HS-27A (cell line): Measurements from ENCODE around the gene CCDC116.
"Not testable (repeated sequence)": the region's sequence is repeated elsewhere in the genome, so short reads cannot be mapped to it uniquely, and the experiment has no call there.

Source experiments
- DNase-seq: peaks from one replicate; pipeline ENCODE4 v3.0.0-alpha.2; 2012; ENCODE audit warnings: low read depth, missing footprints

Gene CCDC116

GRCh38 chr22:21632237-21632895 is at the start of gene CCDC116:
TSS of gene CCDC116 (plus strand) at chr22:21632760. CDS start at chr22:21633182, 422 bp downstream.
- no peak for DNase-seq

GRCh38 chr22:21582801-21583740 is 49.5 kb upstream of the CCDC116 start:
- DNase-seq, result no peak

DNA sequence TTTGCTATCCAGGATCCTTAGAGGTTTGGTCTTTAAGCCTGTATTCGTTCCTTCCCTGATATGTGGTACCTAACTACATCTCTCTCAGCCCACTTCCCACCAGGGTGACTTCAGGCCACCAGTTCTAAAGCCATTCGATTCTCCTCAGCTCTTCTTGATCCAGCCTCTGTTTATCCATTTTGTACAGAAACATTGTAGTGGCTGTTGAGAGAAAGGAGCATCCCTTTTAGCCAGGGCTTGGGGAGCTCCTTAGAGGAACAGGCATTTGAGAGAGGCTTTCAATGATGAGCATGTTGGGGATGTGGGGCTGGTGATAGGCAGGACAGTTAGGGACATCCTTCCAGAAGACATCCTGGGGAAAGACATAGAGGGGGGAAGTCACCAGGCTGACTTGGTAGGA is 47.2 kb upstream of the CCDC116 start:
- DNase-seq, result no peak

DNA sequence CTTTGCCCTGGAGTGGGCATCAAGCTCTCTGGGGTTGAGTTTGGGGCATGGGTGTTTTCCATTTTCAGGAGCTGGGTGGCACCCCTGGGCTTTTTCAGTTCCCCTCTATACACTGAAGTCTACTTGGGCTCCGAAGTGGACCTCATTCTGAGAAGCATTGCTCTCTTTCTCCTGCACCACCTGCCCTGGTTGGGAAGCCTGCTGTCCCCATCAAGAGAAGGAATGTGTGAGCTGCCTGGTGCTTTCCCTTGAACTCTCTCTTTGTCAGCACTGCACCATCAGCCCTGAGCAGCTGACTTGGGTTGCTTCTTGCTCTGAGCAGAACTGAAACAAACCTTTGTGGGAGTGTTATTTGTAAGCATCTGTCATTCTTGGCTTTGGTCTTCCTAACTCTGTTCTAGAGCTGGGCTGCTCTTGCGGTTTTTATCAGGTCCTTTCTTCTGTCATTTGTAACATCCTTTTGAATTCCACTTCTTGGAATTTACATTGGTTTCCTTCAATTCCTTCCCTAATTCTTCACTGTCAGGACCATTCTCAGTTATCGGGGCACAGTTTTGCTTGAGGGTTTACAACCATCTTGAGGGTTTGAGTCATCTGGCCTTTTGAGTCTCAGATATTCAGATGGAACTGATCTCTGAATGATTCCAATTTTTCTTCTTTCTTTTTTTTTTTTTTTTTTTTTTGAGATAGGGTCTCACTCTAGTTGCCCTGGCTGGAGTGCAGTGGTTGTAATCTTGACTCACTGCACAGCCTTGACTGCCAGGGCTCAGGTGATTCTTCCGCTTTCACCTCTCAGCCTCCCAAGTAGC is 44.6 kb upstream of the CCDC116 start:
- DNase-seq, result no peak

DNA sequence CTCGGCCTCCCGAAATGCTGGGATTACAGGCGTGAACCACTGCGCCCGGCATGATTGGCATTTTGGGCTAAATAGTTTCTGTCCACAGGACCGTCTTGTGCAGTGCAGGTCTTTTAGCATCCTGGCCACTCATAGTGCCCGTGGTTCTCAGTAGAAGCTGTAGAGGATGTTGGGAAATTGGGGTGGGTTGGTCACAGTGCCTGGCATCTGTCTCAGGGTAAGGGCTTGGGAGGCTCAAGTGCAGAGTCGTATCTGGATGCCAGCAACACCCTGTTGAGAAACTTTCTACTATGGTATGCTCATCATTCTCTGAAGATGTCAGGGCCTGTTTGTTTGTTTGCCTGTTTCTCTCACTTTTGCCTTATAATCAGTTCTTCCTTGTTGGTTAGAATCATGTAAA is 43.2 kb upstream of the CCDC116 start:
- no peak for DNase-seq

GRCh38 chr22:21590809-21591641 is 41.5 kb upstream of the CCDC116 start:
- no peak for DNase-seq

GRCh38 chr22:21591695-21592094 is 40.9 kb upstream of the CCDC116 start:
- no peak for DNase-seq

DNA sequence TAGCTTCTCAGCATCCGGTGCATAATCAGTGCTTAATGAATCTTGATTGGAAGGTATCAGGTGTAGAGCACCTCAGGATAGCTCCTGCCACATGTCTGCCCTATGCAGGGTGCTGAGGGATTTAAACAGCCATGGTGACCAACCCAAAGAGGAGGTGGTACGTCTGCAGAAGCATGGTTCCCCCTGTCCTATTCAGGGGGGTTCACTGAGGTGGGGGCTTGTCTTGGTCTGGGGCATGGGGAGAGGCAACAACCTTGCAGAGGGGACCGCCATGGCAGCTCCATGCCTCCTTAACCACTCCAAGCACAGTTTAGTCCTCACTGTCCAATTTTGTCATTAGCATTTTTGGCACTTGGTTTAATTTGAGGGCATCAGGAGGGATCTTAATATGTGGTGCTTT is 40.1 kb upstream of the CCDC116 start:
- no peak for DNase-seq

DNA sequence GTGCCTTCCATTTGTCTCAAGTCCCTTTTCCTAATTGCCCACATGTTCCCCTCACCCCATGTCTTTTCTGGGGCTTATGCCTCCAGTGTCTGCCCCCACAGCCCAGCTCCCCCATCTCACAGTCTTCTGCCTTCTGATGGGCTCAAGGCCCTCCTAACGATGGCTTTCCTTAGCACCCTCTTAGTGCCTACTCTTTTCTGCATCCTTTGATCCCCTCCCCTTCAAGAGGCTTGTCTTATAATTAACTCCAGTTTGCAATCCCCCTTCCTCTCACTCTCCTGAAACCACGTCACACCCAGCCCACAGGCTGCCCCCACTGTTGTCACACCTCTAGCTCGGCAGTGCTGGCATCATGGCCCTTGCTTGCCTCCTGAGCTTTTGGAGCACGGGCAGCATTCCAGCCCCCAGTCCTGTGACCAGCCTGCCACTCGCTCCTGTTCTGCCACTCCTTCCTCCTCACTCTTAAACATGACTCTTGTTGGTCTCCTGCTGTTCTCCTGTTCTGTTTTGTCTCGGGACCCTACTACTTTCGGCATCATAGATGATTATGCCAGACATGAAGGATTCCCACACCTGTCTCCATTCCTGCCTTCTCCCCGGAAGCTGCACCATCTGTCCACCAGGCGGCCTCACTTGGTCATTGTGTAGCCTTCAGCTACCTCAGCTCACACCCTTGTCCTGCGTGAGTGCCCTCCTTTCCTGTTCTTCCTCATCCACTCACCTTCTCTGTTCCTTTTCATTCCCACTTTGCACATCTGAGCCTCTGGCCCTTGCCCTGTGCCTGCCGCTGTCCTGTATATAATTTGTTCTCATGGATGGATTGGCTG is 38.9 kb upstream of the CCDC116 start:
- DNase-seq, result no peak

- no peak for DNase-seq
These were observed 37.6 kb upstream of the CCDC116 start for GRCh38 chr22:21594865-21595452.

DNA sequence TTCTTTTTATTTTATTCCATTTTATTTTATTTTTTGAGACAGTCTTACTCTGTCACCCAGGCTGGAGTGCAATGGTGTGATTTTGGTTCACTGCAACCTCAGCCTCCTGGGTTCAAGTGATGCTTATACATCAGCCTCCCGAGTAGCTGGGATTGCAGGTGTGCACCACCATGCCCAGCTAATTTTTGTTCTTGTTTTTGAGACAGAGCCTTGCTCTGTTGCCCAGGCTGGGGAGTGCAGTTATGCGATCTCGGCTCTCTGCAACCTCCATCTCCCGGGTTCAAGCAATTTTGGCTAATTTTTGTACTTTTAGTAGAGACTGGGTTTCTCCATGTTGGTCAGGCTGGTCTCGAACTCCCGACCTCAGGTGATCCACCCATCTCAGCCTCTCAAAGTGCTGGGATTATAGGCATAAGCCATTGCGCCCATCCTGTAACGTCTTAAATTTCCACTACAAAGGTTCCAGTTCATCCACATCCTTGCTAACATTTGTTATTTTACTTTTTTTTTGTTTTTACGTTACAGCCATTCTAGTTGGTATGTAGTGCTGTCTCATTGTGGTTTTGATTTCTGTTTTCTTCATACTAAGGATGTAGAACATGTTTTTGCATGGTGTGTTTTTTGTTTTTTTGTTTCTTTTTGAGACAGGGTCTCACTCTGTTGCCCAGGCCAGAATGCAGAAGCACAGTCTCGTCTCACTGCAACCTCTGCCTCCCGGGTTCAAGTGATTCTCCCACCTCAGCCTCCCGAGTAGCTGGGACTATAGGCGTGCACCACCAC is 36.0 kb upstream of the CCDC116 start:
- not testable (repeated sequence) for DNase-seq

- no peak for DNase-seq
These were observed 34.3 kb upstream of the CCDC116 start for GRCh38 chr22:21598302-21598701.

GRCh38 chr22:21599053-21599893 is 33.3 kb upstream of the CCDC116 start:
- no peak for DNase-seq

- no peak for DNase-seq
These were observed 30.0 kb upstream of the CCDC116 start for GRCh38 chr22:21602579-21602978.

DNA sequence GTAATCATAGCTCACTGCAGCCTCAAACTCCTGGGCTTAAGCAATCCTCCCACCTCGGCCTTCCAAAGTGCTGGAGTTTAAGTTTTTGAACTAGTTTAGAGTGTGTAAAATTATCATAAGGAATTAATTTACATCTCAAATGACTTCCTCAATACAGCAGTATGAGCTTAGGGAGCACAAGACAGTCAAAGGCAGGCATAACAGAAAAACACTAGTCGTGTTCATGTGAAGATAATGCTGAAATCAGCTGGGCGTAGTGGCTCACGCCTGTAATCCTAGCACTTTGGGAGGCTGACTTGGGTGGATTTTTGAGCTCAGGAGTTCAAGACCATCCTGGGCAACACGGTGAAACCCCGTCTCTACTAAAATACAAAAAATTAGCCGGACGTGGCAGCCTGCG is 28.6 kb upstream of the CCDC116 start:
- DNase-seq, result no peak

DNA sequence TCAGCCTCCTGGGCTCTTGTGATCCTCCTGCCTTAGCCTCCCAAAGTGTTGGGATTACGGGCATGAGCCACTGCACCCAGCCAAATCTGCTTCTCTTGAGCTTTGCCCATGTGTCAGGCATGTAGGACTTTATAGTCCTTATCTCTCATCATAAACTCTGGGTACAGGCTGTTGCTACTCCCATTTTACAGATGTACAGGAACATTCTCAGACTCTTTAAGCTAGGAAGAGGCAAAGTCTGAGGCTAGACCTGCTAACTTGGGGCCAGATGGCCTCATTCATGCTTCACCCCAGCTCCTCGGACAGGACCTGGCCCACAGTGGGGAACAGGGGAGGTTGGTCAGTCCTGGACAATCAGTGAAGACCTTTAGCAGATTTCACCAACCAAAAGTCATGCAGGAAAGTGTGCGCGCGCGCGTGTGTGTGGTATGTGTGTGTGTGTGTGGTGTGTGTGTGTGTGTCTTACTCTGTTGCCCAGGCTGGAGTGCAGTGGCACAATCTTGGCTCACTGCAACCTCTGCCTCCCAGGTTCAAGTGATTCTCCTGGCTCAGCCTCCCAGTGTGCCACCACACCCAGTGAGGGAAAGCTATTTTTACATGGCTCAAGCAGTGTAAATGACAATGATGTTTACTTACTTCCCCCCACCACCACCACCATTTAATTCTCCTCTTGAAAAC is 26.5 kb upstream of the CCDC116 start:
- no peak for DNase-seq

DNA sequence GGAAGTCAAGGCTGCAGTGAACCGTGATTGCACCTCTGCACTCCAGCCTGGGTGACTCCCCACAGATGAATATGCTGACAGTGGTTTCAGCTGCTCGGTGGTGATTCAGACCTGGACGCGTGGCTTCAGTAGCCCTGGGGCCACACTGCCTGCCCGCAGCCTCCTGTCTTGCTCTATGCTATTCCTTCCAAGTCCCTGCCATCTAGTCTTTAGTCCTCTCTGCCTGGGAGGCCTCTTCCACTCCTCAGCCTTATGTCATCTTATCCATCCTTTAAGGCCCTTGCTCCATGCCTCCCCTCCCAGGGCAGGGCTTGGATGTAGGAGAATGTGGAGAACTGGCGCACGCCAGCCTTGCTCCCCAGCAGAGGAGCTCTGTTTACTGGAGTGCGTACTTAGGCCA is 25.8 kb upstream of the CCDC116 start:
- DNase-seq, result no peak
